Skin of body (tissue), 2 donors: ENCODE results near the gene HERC2. TPM values are rescaled to one million over a fixed set of nuclear protein-coding genes. Genes with fewer than 3 reads are reported as not detected.
"Not testable (repeated sequence)": the region's sequence is repeated elsewhere in the genome, so short reads cannot be mapped to it uniquely, and the experiment has no call there.

Source experiments
- DNase-seq: peaks from one replicate; lab custom pipeline; 2025; lab: John Stamatoyannopoulos, UW
- total RNA-seq: library from RNA; depleted of rRNA; stranded (reverse); fragments of >200 nt; gene quantifications from one replicate; pipeline ENCODE4 v1.2.3, GENCODE V29; 2014

The HERC2 gene
- total RNA-seq, 1 donor from 2014 or later = 42.8 TPM

- no peak for DNase-seq
Observed at GRCh38 chr15:28181366-28181765, 140.6 kb downstream of the HERC2 start.

GRCh38 chr15:28179270-28179669 lies 142.7 kb downstream of the HERC2 start:
- DNase-seq = no peak

DNA sequence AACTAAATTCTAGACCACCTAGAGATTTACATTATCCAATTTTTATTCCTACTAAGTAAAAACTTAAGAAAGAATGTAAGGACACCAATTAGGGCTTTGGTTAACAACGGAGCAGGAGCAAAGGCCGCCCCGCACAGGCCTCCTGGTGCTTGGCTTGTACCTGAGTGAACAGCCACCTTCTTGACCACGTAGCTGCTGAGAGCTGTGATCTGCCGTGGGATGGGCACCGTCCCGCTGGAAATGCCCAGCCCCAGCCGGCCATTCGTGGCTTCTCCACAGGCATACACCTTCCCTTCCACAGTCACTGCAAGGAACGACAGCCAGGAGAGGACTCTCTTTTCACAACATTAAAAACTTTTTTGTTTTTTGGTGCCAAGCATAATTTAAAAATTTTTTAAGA lies 143.3 kb downstream of the HERC2 start:
- no peak for DNase-seq

DNA sequence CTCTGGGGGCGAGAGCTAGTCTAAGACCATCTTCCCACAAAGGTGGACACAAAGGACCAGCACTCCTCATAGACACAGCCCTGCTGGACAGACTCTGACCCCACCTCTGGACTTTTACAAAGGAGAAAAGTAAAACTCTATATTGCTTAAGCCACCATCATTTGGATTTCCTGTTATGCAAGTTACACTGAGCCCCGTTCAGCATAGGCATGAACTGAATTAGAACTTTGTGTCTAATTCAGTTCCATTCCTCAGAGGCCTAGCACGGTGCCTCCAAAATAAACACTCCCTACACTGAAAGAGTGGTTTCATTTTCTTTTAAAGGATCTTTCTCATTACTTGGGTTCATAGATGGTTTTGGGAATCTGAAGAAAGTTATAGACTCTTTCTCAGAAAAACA lies 143.7 kb downstream of the HERC2 start:
- no peak for DNase-seq

DNA sequence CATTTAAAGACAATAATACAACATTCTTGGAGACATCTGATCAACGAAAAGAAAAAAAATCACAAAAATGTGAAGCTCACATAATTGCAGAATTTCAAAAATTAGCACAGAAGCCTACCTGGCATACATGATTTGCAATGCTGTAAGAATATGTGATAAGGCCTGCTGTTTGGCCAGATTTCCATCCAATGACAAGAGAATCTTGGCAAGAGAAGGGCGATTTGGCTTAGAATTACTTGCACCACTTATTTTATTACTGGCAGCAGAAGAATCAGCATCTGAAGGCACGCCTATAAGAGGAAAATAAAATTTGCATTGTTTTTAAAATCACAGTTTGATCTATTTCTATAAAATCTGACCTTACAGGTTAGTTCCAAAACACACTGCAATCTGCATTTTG lies 152.6 kb downstream of the HERC2 start:
- no peak for DNase-seq

DNA sequence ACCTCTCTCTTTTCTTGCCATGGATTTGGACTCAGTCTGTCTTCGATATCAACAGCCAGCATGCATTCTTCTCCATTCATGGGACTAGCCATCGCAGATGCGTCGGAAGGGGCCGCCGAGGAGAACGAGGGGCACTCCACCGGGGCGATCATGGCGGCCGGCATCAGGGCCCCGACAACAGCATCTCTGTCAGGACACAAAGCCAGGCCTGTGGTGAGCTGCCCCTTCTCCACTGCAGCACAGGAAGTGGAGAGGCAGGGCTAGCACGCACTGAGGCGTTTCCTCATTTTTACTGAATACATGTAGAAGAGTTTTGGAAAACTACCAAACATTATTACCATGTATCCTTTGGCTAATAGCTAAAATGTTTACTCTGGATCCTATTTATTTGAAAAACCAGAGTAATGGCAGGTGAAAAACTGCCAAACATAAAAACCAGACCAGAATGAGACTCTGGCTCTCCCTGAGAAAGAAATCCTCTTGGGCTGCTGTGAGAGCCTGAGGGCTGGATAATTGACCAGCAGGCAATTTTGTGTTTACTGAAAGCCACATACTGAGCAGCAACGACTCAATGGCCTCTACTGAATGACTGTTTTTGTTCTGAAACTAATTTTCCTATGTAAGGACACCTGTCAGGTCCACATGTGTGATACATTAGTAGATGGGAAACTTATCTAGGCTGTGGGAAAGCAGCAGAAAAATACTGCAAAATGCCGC lies 153.4 kb downstream of the HERC2 start:
- not testable (repeated sequence) for DNase-seq

- no peak for DNase-seq
Observed at GRCh38 chr15:28167042-28167441, 154.9 kb downstream of the HERC2 start.

DNA sequence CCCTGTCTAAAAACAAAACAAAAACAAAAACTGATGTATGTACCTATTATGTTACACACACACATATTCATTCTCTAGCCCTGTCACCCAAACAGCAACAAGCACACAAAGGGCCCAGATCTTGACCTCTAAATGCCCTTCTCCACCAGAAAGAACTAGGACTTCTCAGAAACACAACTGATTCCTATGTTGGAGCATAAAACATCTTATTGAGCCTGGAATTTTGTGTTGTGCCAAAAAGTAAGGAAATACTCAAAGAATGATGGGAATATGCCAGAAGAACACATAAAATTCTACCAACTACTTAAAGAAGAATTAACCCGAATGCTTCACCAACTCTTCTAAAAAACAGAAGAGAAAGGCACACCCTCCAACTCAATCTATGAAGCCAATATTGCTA lies 156.2 kb downstream of the HERC2 start:
- DNase-seq = no peak

GRCh38 chr15:28164876-28165275 lies 157.1 kb downstream of the HERC2 start:
- DNase-seq = no peak

GRCh38 chr15:28154283-28154682 lies 167.7 kb downstream of the HERC2 start:
- DNase-seq = no peak

DNA sequence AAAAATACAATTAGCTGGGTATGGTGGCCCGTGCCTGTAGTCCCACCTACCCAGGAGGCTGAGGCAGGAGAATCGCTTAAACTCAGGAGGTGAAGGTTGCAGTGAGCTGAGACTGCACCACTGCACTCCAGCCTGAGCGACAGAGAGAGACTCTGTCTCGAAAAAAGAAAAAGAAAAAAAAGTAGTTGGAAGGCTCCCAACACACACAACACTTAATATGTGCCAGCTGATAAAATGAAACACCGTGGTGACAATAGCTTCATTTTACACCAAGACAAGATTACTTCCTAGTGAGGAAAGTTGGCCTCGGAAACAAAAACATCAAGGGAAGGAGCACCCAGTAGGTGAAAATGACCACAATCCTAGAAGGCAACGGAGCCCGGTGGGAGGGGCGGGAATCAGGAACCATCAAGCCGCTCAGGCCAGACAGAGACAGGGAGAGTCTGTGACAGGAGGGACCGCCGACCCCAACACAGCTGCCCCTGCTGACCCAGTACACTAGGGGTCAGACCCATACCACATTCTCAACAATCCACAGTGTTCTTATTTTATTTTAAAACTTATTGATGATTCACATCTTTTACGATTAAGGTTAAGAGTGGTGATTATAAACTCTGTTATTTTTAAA lies 168.4 kb downstream of the HERC2 start:
- DNase-seq = no peak

DNA sequence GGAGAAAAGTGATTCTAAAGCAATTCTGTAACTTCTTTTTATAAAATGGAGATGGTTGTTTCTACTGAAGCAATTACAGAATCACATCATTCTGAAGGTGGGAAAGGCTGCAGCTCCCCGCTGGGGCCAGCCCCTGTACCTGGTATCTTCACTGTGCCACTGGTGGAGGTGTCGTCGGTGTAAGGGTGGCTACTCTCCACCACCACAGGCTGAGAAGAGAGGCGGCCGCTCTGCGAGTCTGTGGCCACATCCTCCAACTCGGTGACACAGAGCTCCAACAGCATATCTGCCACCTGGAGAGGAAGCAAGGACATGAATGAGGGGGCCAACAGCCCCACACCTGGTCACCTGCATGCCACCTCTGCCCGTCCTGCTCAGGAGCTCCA lies 169.4 kb downstream of the HERC2 start:
- DNase-seq = not testable (repeated sequence)

DNA sequence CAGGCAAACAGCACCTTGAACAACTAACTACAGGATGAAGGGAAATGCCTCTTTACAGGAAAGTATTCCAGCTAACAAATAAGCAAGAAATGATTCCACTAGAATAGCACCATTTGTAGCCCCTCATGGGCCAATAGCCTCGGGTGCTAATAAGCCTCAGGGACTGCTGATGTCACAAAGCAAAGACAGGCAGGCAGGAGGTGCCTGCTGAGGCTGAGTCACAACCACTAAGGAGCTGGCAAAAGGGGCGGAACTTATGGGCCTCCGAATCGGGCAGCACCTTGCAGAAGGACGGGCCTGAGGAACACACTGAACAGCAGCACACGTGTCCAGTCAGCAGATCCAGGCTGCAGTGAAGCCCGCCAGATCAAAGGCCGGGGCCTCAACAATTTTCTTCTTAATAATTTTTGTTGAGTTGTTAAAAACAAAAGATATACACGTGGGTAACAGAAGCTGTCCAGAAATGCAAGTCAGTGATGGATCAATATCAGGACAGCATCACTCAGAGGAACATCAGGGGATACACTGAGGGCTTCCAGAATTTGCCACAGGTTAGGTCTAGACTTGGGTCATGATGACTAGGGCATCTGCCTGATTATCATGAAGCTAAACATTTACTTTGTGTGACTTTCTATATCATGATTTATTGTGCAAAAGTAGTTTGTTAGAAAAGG lies 170.0 kb downstream of the HERC2 start:
- DNase-seq = not testable (repeated sequence)

- DNase-seq = no peak
Observed at GRCh38 chr15:28147801-28148200, 174.2 kb downstream of the HERC2 start.

DNA sequence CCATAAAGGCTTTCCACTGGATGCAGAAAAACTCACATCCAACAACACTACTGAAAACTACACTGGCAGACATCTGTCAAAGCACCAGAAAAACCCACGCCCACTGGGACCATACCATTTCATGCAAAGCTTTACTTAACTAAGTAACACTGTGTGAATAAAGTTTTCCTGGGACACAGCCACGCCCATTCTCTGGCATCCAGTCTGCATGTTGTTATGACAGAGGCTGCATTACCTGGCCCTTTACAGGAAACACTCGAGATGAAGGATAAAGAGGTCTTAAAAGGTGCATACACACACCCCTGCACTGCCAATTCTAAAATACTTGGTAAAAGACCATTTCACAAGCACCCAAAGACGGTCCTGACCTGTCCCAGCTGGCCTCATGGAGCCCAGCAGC lies 176.6 kb downstream of the HERC2 start:
- not testable (repeated sequence) for DNase-seq

DNA sequence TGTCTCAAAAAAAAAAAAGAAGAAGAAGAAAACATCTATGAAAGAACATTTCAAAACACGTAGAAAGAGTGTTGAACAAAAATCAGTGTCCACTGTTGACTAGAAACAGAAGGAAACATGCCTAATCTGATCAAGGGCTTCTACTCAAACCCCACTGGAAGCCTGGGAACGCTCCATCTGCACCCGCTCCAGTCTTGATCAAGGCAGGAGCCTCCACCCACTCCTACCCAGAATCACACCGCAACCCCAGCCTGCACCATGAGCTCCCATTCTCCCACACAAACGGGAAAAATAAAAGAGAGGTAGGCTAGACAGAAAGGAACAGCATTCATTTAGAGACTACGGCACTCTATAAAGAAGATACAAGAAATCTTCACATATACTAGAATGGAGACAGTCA lies 181.9 kb downstream of the HERC2 start:
- no peak for DNase-seq

GRCh38 chr15:28137408-28138039 lies 184.5 kb downstream of the HERC2 start:
- DNase-seq = not testable (repeated sequence)

- not testable (repeated sequence) for DNase-seq
Observed at GRCh38 chr15:28136236-28136904, 185.6 kb downstream of the HERC2 start.

DNA sequence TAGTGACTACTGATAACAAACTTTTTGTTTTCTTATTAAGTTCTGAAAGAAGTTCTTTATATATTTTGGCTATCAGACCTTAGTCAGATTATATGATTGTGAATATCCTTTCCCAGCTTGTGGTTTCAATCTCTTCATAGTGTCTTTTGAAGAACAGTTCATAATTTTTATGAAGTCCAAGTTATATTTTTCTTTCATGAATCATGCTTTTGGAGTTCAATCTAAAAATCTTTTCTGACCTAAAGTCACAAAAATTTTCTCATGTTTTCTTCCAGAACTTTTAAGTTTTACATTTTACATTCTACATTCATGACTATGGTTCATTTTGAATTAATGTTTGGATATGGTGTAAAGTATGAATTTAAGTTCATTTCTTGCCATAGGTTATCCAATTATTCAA lies 188.7 kb downstream of the HERC2 start:
- no peak for DNase-seq

DNA sequence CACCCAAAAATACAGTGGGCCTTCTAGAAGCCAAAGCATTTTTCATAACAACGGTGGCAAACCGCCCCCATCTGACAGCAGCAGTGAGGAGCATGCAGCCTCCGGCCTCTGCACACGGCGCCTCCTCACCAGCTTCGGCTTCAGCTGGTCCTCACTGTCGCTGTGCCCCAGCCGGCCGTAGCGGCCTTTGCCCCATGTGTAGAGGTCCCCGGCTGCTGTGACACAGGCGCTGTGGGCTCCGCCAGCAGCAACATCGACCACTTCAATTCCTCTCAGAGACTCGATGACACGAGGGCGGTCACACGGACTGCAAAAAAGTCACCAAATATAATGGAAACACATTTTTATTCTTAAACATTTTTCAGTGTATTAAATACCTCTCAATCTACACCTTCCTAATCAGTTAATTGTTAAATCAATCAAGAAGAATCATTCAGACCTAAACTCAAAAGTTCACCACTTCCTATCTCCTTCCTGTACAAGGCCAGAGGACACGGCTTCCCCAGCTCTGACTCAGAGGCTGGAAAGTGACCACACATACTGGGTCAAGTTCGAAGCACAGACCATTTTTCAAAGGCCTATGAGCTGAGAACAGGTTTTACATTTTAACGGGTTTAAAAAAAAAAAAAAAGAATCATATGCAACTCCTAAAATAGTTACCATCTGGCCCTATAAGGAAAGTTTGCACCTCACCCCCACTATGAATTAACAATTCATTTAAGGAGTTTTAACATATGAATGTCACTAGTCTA lies 189.3 kb downstream of the HERC2 start:
- no peak for DNase-seq

DNA sequence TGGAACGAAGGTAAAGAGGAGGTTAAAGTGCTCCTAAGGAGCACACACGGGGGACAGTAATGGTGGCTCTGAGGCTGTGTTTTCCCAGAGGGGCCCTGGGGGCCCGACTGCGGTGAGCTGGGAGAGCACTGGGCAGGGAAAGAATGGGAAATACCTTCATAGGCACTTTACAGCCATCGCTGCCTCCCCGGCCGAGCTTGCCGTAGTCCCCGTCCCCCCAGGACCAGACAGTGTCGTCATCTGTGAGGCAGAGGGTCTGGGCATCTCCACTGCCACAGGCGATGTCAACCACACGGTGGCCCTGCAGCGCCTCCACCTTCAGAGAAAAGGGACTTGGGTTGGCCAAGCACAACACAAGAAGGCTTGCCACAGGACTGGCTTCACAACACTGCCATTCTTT lies 190.0 kb downstream of the HERC2 start:
- no peak for DNase-seq
